Suprapubic skin (tissue), 4 donors: Measurements from ENCODE around the gene KRTAP5-10. TPM values are rescaled to one million over a fixed set of nuclear protein-coding genes. Genes with fewer than 3 reads are reported as not detected.
"Not testable (repeated sequence)": the region's sequence is repeated elsewhere in the genome, so short reads cannot be mapped to it uniquely, and the experiment has no call there.

Source experiments
- DNase-seq, 2 donors: peaks; one replicate each; pipeline ENCODE4 v3.0.0-alpha.2; 2019; ENCODE audit warnings: low spot score in 2 of 2
- H3K27ac ChIP-seq: fragments of 200-600 bp; sonication (generic); one replicate; pipeline ENCODE4 v1.5.1; 2019
- H3K27me3 ChIP-seq: fragments of 200-600 bp; sonication (generic); one replicate; pipeline ENCODE4 v1.5.1; 2019
- H3K36me3 ChIP-seq: fragments of 200-600 bp; sonication (generic); one replicate; pipeline ENCODE4 v1.5.1; 2019
- H3K4me1 ChIP-seq: fragments of 200-600 bp; sonication (generic); one replicate; pipeline ENCODE4 v1.5.1; 2019
- H3K4me3 ChIP-seq: fragments of 200-600 bp; sonication (generic); one replicate; pipeline ENCODE4 v1.5.1; 2019; ENCODE audit warnings: mild to moderate bottlenecking
- H3K9me3 ChIP-seq: fragments of 200-600 bp; sonication (generic); one replicate; pipeline ENCODE4 v1.5.1; 2019
- EP300 ChIP-seq: sonication (generic); formaldehyde crosslinking; IDR thresholded peaks from one replicate; pipeline ENCODE4 v1.6.1; 2017; ENCODE audit warnings: antibody characterized with exemption
- POLR2A ChIP-seq, 2 donors: fragments of 450-650 bp; IDR thresholded peaks; one replicate each; pipeline ENCODE4 v1.6.1; 2017; ENCODE audit warnings: antibody characterized with exemption in 2 of 2, mild to moderate bottlenecking in 2 of 2, moderate library complexity in 2 of 2
- POLR2AphosphoS5 ChIP-seq, 3 donors: sonication (generic); formaldehyde crosslinking; IDR thresholded peaks; one replicate each; pipeline ENCODE4 v1.6.1; 2017; ENCODE audit warnings: antibody characterized with exemption in 3 of 3
- WGBS: methylation state at CpG from one replicate; pipeline ENCODE4 v1.1.5; 2018; 5-methylcytosine and 5-hydroxymethylcytosine counted together
- total RNA-seq, 4 donors: library from RNA; depleted of rRNA; stranded (reverse); fragments of >200 nt; gene quantifications; one replicate each; pipeline ENCODE4 v1.1.0, GENCODE V29; 2016
- TF ChIP-seq, protein P1 (sequence below), 2 donors: fragments of 200-600 bp in 1 of 2; fragments of 450-650 bp in 1 of 2; sonication (generic) in 1 of 2; IDR thresholded peaks; one replicate each; pipeline ENCODE4 v1.5.1; 2016 to 2019; ENCODE audit warnings: antibody characterized with exemption in 2 of 2, mild to moderate bottlenecking in 1 of 2, moderate library complexity in 1 of 2

Gene KRTAP5-10
- total RNA-seq, 4 donors from 2014 or later, result 1.1 to 5.9 (median 3.9) TPM; not detected in 1

- Histone ChIP-seq H3K27me3 (peaks cover 12% of the 10 kb centered on the region), H3K9me3 (no peaks in the 10 kb centered on the region), H3K4me3 (no peak overlapping the region), H3K4me1 (no peaks in the 10 kb centered on the region), H3K27ac (no peak overlapping the region), H3K36me3 (no peaks in the 10 kb centered on the region)
- DNase-seq, result no peak
- TF ChIP-seq, protein P1, sequence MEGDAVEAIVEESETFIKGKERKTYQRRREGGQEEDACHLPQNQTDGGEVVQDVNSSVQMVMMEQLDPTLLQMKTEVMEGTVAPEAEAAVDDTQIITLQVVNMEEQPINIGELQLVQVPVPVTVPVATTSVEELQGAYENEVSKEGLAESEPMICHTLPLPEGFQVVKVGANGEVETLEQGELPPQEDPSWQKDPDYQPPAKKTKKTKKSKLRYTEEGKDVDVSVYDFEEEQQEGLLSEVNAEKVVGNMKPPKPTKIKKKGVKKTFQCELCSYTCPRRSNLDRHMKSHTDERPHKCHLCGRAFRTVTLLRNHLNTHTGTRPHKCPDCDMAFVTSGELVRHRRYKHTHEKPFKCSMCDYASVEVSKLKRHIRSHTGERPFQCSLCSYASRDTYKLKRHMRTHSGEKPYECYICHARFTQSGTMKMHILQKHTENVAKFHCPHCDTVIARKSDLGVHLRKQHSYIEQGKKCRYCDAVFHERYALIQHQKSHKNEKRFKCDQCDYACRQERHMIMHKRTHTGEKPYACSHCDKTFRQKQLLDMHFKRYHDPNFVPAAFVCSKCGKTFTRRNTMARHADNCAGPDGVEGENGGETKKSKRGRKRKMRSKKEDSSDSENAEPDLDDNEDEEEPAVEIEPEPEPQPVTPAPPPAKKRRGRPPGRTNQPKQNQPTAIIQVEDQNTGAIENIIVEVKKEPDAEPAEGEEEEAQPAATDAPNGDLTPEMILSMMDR (IDR thresholded peaks at IDR 0.05), result no peak
- TF ChIP-seq POLR2AphosphoS5 (IDR thresholded peaks at IDR 0.05) (no peak), EP300 (no peak), POLR2A (IDR thresholded peaks at IDR 0.05) (no peak)
- WGBS, result 89% methylated on average over 5 of the region's 5 CpGs
Measured at GRCh38 chr11:71574418-71574817, 9.1 kb downstream of the KRTAP5-10 start.

GRCh38 chr11:71575723-71576424 is 10.5 kb downstream of the KRTAP5-10 start:
- Histone ChIP-seq H3K36me3 (no peaks in the 10 kb centered on the region), H3K27ac (no peak overlapping the region), H3K4me1 (peaks cover 6% of the 10 kb centered on the region), H3K9me3 (no peaks in the 10 kb centered on the region), H3K27me3 (peaks cover 12% of the 10 kb centered on the region), H3K4me3 (no peak overlapping the region)
- WGBS, result 72% methylated on average over 4 of the region's 4 CpGs
- no peak for DNase-seq
- TF ChIP-seq POLR2AphosphoS5 (IDR thresholded peaks at IDR 0.05), result no peak
- TF ChIP-seq, protein P1 (IDR thresholded peaks at IDR 0.05), result no peak
- TF ChIP-seq POLR2A (IDR thresholded peaks at IDR 0.05), result no peak
- no peak for TF ChIP-seq EP300

GRCh38 chr11:71576688-71577465 is 11.5 kb downstream of the KRTAP5-10 start:
- not testable (repeated sequence) for DNase-seq, H3K4me3 ChIP-seq, H3K9me3 ChIP-seq, H3K27ac ChIP-seq, H3K4me1 ChIP-seq, H3K36me3 ChIP-seq
- peaks cover 13% of the 10 kb centered on the region for H3K27me3 ChIP-seq
- 88% methylated on average over 13 of the region's 41 CpGs for WGBS

DNA sequence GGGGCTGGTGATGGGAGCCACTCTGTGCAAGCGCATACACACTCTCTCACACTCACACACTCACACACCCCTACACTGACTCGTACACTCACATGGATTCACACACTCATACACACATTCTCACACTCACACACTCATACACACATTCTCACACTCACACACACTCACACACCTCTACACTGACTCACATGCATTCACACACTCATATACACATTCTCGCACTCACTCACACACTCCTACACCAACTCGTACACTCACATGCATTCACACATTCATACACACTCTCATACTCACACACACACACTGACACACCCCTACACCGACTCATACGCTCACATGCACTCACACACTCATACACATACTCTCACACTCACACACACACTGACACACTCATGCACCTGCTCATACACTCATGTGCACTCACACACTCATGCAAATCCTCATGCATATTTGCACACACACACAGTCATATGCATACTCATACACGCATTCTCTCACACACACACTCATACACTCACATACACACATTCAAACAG is 12.2 kb downstream of the KRTAP5-10 start:
- H3K27me3 ChIP-seq, result peaks cover 20% of the 10 kb centered on the region
- H3K9me3 ChIP-seq, result no peaks in the 10 kb centered on the region
- peaks cover 11% of the 10 kb centered on the region for H3K4me1 ChIP-seq
- no peak overlapping the region for H3K4me3 ChIP-seq
- no peaks in the 10 kb centered on the region for H3K36me3 ChIP-seq
- DNase-seq, result no peak
- 86% methylated on average over 7 of the region's 7 CpGs for WGBS
- no peak overlapping the region for H3K27ac ChIP-seq
- TF ChIP-seq POLR2A (IDR thresholded peaks at IDR 0.05), result no peak
- no peak for TF ChIP-seq EP300
- TF ChIP-seq, protein P1 (IDR thresholded peaks at IDR 0.05), result no peak
- TF ChIP-seq POLR2AphosphoS5 (IDR thresholded peaks at IDR 0.05), result no peak

DNA sequence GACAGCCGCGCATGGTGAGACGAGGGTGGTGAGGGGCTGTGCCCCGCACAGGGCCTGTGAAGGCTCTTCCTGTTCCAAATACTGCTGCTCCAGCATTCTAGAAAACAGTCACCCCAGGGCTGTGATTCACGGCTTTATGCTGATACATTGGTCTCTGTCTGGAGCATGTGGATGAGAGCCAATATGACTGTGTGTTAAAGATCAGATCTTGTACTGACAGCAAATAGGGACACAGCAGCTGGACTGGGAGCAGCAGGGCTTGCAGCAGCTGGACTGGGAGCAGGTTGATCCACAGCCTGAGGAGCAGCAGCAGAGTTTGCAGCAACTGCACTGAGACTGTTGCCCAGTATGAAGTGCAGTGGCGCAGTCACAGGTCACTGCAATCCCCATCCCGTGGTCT is 14.2 kb downstream of the KRTAP5-10 start:
- Histone ChIP-seq H3K4me1 (peaks cover 11% of the 10 kb centered on the region), H3K27me3 (peaks cover 25% of the 10 kb centered on the region)
- H3K9me3 ChIP-seq, H3K4me3 ChIP-seq, H3K27ac ChIP-seq, DNase-seq, H3K36me3 ChIP-seq: not testable (repeated sequence)
- 56% methylated on average over 7 of the region's 7 CpGs for WGBS
